ENCODE results near the gene FBXO30.

The FBXO30 gene

DNA sequence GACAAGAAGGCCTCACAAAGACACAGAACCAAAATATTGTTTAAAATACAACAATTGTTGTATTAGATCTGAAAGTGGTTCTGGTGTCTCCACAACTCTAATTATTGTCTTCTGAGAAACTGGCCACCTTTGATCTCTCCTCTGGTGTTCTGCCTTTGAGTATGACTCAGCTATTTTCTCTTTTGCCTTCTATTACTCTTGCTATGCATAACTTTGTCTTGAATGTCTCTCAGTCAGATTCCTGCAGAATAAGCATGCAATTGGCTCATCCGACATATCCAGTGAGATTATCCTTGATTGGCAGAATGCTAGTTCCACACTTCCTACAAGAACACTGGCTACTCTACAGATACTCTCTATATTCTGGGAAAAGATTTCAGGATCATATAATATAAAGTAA, 65.0 kb downstream of the FBXO30 start:
- no peak for DNase-seq

DNA sequence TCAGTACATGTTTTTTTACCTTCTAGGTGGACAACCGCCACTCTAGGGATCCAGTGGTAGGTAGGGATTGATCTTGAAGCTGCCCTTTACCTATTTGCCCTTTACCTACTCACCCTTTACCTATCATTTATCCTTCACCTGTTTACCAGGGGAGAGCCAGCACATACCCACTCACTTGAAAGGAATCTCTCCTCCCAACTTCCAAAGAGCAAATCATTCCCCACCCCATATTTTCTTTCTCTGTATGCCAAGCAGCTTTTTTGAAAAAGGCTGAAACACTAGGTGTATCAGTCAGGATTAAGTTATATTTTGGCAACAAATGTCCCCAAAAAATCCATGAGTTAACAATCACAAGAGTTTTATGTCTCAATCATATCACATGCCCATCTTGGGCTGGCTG, 68.7 kb downstream of the FBXO30 start:
- no peak for DNase-seq

DNA sequence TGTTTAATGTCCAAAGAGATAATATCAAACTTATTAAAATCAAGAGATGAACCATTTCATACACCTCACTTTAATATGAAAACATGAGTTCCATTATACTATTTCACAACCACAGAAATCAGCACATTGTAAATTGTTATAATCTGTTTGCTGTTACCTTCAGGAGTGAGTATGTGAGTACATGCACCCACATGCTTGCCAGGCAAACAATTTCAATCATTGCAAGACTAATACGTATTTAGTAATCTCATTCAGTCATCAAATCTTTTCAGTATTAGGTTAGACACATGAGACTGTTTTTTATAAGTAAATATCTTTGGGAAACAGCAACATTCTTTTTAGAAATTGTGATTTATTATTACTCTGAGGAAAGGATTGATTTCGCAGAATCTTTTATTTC, 70.0 kb downstream of the FBXO30 start:
- DNase-seq: no peak

All from midbrain (tissue), 1 donor.